Measurements from ENCODE around the gene PRICKLE3.

The PRICKLE3 gene

GRCh38 chrX:49206543-49206942 is 20.4 kb upstream of the PRICKLE3 start:
- DNase-seq: no peak

GRCh38 chrX:49205443-49205842 is 19.3 kb upstream of the PRICKLE3 start:
- no peak for DNase-seq

- DNase-seq: no peak
These were observed 18.5 kb upstream of the PRICKLE3 start for GRCh38 chrX:49204709-49205108.

GRCh38 chrX:49204017-49204416 is 17.8 kb upstream of the PRICKLE3 start:
- no peak for DNase-seq

GRCh38 chrX:49203536-49203935 is 17.4 kb upstream of the PRICKLE3 start:
- DNase-seq: no peak

- DNase-seq: no peak
These were observed 15.8 kb upstream of the PRICKLE3 start for GRCh38 chrX:49202022-49202421.

GRCh38 chrX:49199906-49200771 is 14.0 kb upstream of the PRICKLE3 start, which contains the start of gene SYP:
TSS of gene SYP (minus strand) at chrX:49200193. CDS start at chrX:49200186, 7 bp downstream.
- DNase-seq: peak; percentile 47

GRCh38 chrX:49199315-49199595 is 13.1 kb upstream of the PRICKLE3 start:
- no peak for DNase-seq

GRCh38 chrX:49198540-49199314 is 12.6 kb upstream of the PRICKLE3 start:
- DNase-seq: no peak

- no peak for DNase-seq
These were observed 11.4 kb upstream of the PRICKLE3 start for GRCh38 chrX:49197543-49198087.

GRCh38 chrX:49193542-49193964 is 7.4 kb upstream of the PRICKLE3 start:
- no peak for DNase-seq

- DNase-seq: no peak
These were observed 6.7 kb upstream of the PRICKLE3 start for GRCh38 chrX:49192722-49193328.

- no peak for DNase-seq
These were observed 5.4 kb upstream of the PRICKLE3 start for GRCh38 chrX:49191574-49192011.

GRCh38 chrX:49190821-49191573 is 4.8 kb upstream of the PRICKLE3 start:
- peak; percentile 97 for DNase-seq

- no peak for DNase-seq
These were observed 3.4 kb upstream of the PRICKLE3 start for GRCh38 chrX:49189606-49190005.

- DNase-seq: no peak
These were observed 2.4 kb upstream of the PRICKLE3 start for GRCh38 chrX:49188468-49189076.

GRCh38 chrX:49187526-49187925 is 1.4 kb upstream of the PRICKLE3 start:
- DNase-seq: no peak

GRCh38 chrX:49187028-49187394 is 838 bp upstream of the PRICKLE3 start:
- no peak for DNase-seq

- peak; percentile 68 for DNase-seq
These were observed 1.6 kb downstream of the PRICKLE3 start for GRCh38 chrX:49184294-49185281.

GRCh38 chrX:49183701-49184281 is 2.4 kb downstream of the PRICKLE3 start:
- DNase-seq: no peak

- no peak for DNase-seq
These were observed 6.8 kb downstream of the PRICKLE3 start for GRCh38 chrX:49179358-49179757.

Data from DMS79 (cell line).